Upper lobe of right lung (tissue), 1 donor: ENCODE data around the gene PLXND1. TPM values are rescaled to one million over a fixed set of nuclear protein-coding genes. Genes with fewer than 3 reads are reported as not detected.

ENCODE experiments used
- ATAC-seq: fragments of 200-7000 bp; cut with Tn5 transposase; one replicate; pipeline ENCODE4 v1.9.1; 2020; ENCODE audit warnings: mild to moderate bottlenecking, moderate library complexity
- DNase-seq: peaks from one replicate; pipeline ENCODE4 v3.0.0-alpha.2; 2020
- H3K27ac ChIP-seq: fragments of 200-600 bp; one replicate; pipeline ENCODE4 v1.8.0; 2022
- H3K27me3 ChIP-seq: fragments of 200-600 bp; one replicate; pipeline ENCODE4 v1.8.0; 2022; ENCODE audit warnings: mild to moderate bottlenecking
- H3K36me3 ChIP-seq: fragments of 200-600 bp; one replicate; pipeline ENCODE4 v1.8.0; 2022
- H3K4me1 ChIP-seq: fragments of 200-600 bp; one replicate; pipeline ENCODE4 v1.8.0; 2022
- H3K4me3 ChIP-seq: fragments of 200-600 bp; one replicate; pipeline ENCODE4 v1.8.0; 2022; ENCODE audit warnings: mild to moderate bottlenecking
- H3K9me3 ChIP-seq: fragments of 200-600 bp; one replicate; pipeline ENCODE4 v1.8.0; 2022
- CTCF ChIP-seq: fragments of 200-600 bp; IDR thresholded peaks from one replicate; pipeline ENCODE4 v1.8.0; 2022; ENCODE audit warnings: antibody characterized with exemption
- intact Hi-C: fragments of 100-400 bp; cut with DNase I; formaldehyde crosslinking; loops from one replicate; pipeline ENCODE4 v1.11.0; 2022
- total RNA-seq: library from RNA; stranded (reverse); fragmentation: NEBNext Ultra II Directional; extraction: Animal tissue kit (Norgen Biotek cat#: 25700); gene quantifications from one replicate; pipeline ENCODE4 v1.2.1, GENCODE V29; 2021
- donor health status: DM: no; HTN: yes; CAD: no; lungs with severe emphysema.

PLXND1 gene
- total RNA-seq, 1 donor from 2014 or later = 284 TPM

GRCh38 chr3:129596194-129597086 is 10.0 kb downstream of the PLXND1 start:
- peak; percentile 88 for DNase-seq
- H3K4me3 ChIP-seq = peak overlapping the region; percentile 28
- peak; percentile 6 for TF ChIP-seq CTCF
- H3K9me3 ChIP-seq = no peaks in the 10 kb centered on the region
- intact Hi-C loops = loop anchor here (10.0 kb wide), 1 partner anchor 102 kb away; no protein-coding TSS in a partner anchor
- no peaks in the 10 kb centered on the region for H3K36me3 ChIP-seq
- no peaks in the 10 kb centered on the region for H3K27me3 ChIP-seq
- ATAC-seq = peak; percentile 58
- H3K27ac ChIP-seq = peak overlapping the region; percentile 84
- peaks cover 100% of the 10 kb centered on the region for H3K4me1 ChIP-seq

GRCh38 chr3:129595544-129596193 is 10.8 kb downstream of the PLXND1 start:
- Histone ChIP-seq H3K4me3 (peak overlapping the region; percentile 28), H3K36me3 (no peaks in the 10 kb centered on the region), H3K4me1 (peaks cover 98% of the 10 kb centered on the region), H3K9me3 (no peaks in the 10 kb centered on the region), H3K27ac (peak overlapping the region; percentile 84), H3K27me3 (no peaks in the 10 kb centered on the region)
- ATAC-seq = no peak
- no peak for DNase-seq
- intact Hi-C loops = loop anchor here (10.0 kb wide), 1 partner anchor 101 kb away; no protein-coding TSS in a partner anchor
- no peak for TF ChIP-seq CTCF

GRCh38 chr3:129594907-129595390 is 11.5 kb downstream of the PLXND1 start:
- H3K27ac ChIP-seq = peak overlapping the region; percentile 84
- H3K4me1 ChIP-seq = peaks cover 98% of the 10 kb centered on the region
- no peaks in the 10 kb centered on the region for H3K9me3 ChIP-seq
- H3K36me3 ChIP-seq = no peaks in the 10 kb centered on the region
- TF ChIP-seq CTCF = no peak
- H3K4me3 ChIP-seq = peak overlapping the region; percentile 10
- DNase-seq = no peak
- intact Hi-C loops = loop anchor here (10.0 kb wide), 1 partner anchor 100 kb away; no protein-coding TSS in a partner anchor
- ATAC-seq = no peak
- H3K27me3 ChIP-seq = no peaks in the 10 kb centered on the region

- H3K4me3 ChIP-seq = no peak overlapping the region
- DNase-seq (no peak), ATAC-seq (no peak)
- intact Hi-C loops = loop anchor here (10.0 kb wide), 1 partner anchor 100 kb away; no protein-coding TSS in a partner anchor
- no peaks in the 10 kb centered on the region for H3K9me3 ChIP-seq
- H3K36me3 ChIP-seq = no peaks in the 10 kb centered on the region
- TF ChIP-seq CTCF = no peak
- H3K27ac ChIP-seq = peak overlapping the region; percentile 84
- H3K4me1 ChIP-seq = peaks cover 98% of the 10 kb centered on the region
- no peaks in the 10 kb centered on the region for H3K27me3 ChIP-seq
Observed at GRCh38 chr3:129594409-129594808, 12.1 kb downstream of the PLXND1 start.

- no peak for TF ChIP-seq CTCF
- intact Hi-C loops = loop anchor here (10.0 kb wide), 1 partner anchor 99 kb away; no protein-coding TSS in a partner anchor
- H3K36me3 ChIP-seq = peaks cover 5% of the 10 kb centered on the region
- no peaks in the 10 kb centered on the region for H3K9me3 ChIP-seq
- H3K4me1 ChIP-seq = peaks cover 96% of the 10 kb centered on the region
- DNase-seq = peak; percentile 87
- H3K27ac ChIP-seq = peak overlapping the region; percentile 84
- no peaks in the 10 kb centered on the region for H3K27me3 ChIP-seq
- peak; percentile 51 for ATAC-seq
- no peak overlapping the region for H3K4me3 ChIP-seq
Observed at GRCh38 chr3:129593595-129594339, 12.7 kb downstream of the PLXND1 start.
